ENCODE results near the gene GOLGA6L1. TPM values are rescaled to one million over a fixed set of nuclear protein-coding genes. Genes with fewer than 3 reads are reported as not detected.

The GOLGA6L1 gene
- total and polyA plus RNA-seq, 2 of the 8 experiments (the other 6 are each of a cell fraction or from before 2014, with no cell fraction given): not detected

GRCh38 chr15:23095796-23096195 lies 40.8 kb downstream of the GOLGA6L1 start:
- no peak overlapping the region for H2AFZ ChIP-seq (ENCODE audit: low read length)
- H3K9me3 ChIP-seq (ENCODE audit: insufficient read depth in 2 of 2, low read depth in 1 of 2, low read length in 1 of 2): peaks cover 14 to 18% of the 10 kb centered on the region in 2 experiments
- H2BK20ac ChIP-seq (ENCODE audit: low read length): no peak overlapping the region
- no peak overlapping the region for H2BK15ac ChIP-seq (ENCODE audit: low read length)
- H3K79me2 ChIP-seq (ENCODE audit: control insufficient read depth in 1 of 2, insufficient read depth in 2 of 2, low read length in 2 of 2): no peaks in the 10 kb centered on the region
- no peak overlapping the region for H4K8ac ChIP-seq (ENCODE audit: extremely low read depth, insufficient read depth, low read length)
- CTCF ChIA-PET (ENCODE audit: partially characterized antibody): interaction anchor here (1.0 kb wide), 2 partner anchors 60 to 373 kb away, joined by 3 read pairs; no protein-coding TSS in a partner anchor
- no peak overlapping the region for H4K91ac ChIP-seq (replicated peaks; ENCODE audit: insufficient read length, low read length)
- peak in 1 of 2 experiments; percentile 10 for DNase-seq (ENCODE audit: low read depth in 1 of 2, low spot score in 2 of 2)
- no peaks in the 10 kb centered on the region for H4K20me1 ChIP-seq (replicated peaks in 1 of 2; ENCODE audit: control insufficient read depth in 1 of 2, insufficient read depth in 2 of 2, low read length in 2 of 2)
- H3K36me3 ChIP-seq (ENCODE audit: control insufficient read depth in 2 of 4, insufficient read depth in 4 of 4, low read length in 3 of 4): no peaks in the 10 kb centered on the region
- no peak overlapping the region for H3K23ac ChIP-seq (ENCODE audit: insufficient read length)
- H3K23me2 ChIP-seq (ENCODE audit: low read depth, low read length): no peaks in the 10 kb centered on the region
- no peak overlapping the region for H2BK5ac ChIP-seq (ENCODE audit: low read depth, low read length)
- H3K4ac ChIP-seq (replicated peaks; ENCODE audit: insufficient read length, low read depth, low read length): no peak overlapping the region
- H2AK5ac ChIP-seq (ENCODE audit: low read depth, low read length): no peak overlapping the region
- H3K79me1 ChIP-seq (ENCODE audit: low read depth, low read length): no peaks in the 10 kb centered on the region
- H3K18ac ChIP-seq (ENCODE audit: extremely low read depth, low read length): no peak overlapping the region
- H3K27ac ChIP-seq (ENCODE audit: low read depth, low read length): no peak overlapping the region
- no peaks in the 10 kb centered on the region for H3K27me3 ChIP-seq (replicated peaks in 1 of 4; ENCODE audit: control insufficient read depth in 3 of 4, extremely low read depth in 1 of 4, insufficient read depth in 3 of 4, low read length in 3 of 4)
- no peak overlapping the region for H3K4me2 ChIP-seq (ENCODE audit: insufficient read depth in 1 of 2, low read depth in 2 of 2, low read length in 2 of 2)
- H4K5ac ChIP-seq (ENCODE audit: insufficient read length, low read depth, low read length): no peak overlapping the region
- no peak overlapping the region for H3K14ac ChIP-seq (ENCODE audit: insufficient read length)
- H3K56ac ChIP-seq (replicated peaks; ENCODE audit: insufficient read length, low read depth, low read length): no peak overlapping the region
- WGBS, 2 experiments (ENCODE audit: extremely low coverage in 1 of 2, insufficient coverage in 1 of 2, insufficient read length in 1 of 2, insufficient replicate concordance in 2 of 2, low coverage in 1 of 2, low lambda C conversion rate in 2 of 2, missing lambda C conversion rate in 1 of 2): 75% methylated on average over 1 of the region's 1 CpG; no CpG with 5 or more reads in 1 of the 2 experiments
- no peak overlapping the region for H2BK120ac ChIP-seq (replicated peaks; ENCODE audit: low read depth, low read length)
- POLR2A ChIA-PET (ENCODE audit: partially characterized antibody): no interaction called here
- H3K4me1 ChIP-seq (replicated peaks in 1 of 4; ENCODE audit: control insufficient read depth in 3 of 4, insufficient read depth in 4 of 4, low read length in 3 of 4): no peaks in the 10 kb centered on the region
- no peak for FAIRE-seq
- H3K9ac ChIP-seq (replicated peaks in 1 of 4; ENCODE audit: extremely low read depth in 1 of 4, low read depth in 3 of 4, low read length in 3 of 4): no peak overlapping the region
- no peak overlapping the region for H2BK12ac ChIP-seq (ENCODE audit: low read depth, low read length)
- H3K4me3 ChIP-seq (ENCODE audit: extremely low read depth in 1 of 4, insufficient read depth in 2 of 4, low read depth in 3 of 4, low read length in 4 of 4): no peak overlapping the region
- TF ChIP-seq EP300 (IDR thresholded peaks at IDR 0.05; ENCODE audit: borderline replicate concordance in 1 of 2, low read depth in 2 of 2, low read length in 2 of 2): no peak
- TF ChIP-seq CBX5 (IDR thresholded peaks at IDR 0.05; ENCODE audit: low read depth, low read length): no peak
- TF ChIP-seq RXRA (IDR thresholded peaks at IDR 0.05; ENCODE audit: insufficient read depth, low read depth, low read length): no peak
- no peak for TF ChIP-seq RAD21 (IDR thresholded peaks at IDR 0.05 in 1 of 2, conservative IDR thresholded peaks at IDR 0.05 in 1 of 2; ENCODE audit: low read depth in 2 of 2, low read length in 2 of 2)
- TF ChIP-seq YY1 (IDR thresholded peaks at IDR 0.05; ENCODE audit: low read depth, low read length): no peak
- no peak for TF ChIP-seq KDM4A (IDR thresholded peaks at IDR 0.05; ENCODE audit: low read depth, low read length, severe bottlenecking)
- no peak for TF ChIP-seq RBBP5 (IDR thresholded peaks at IDR 0.05; ENCODE audit: borderline replicate concordance, low read depth, low read length)
- no peak for TF ChIP-seq SRF (IDR thresholded peaks at IDR 0.05; ENCODE audit: low read depth, low read length)
- TF ChIP-seq SIN3A (conservative IDR thresholded peaks at IDR 0.05 in 1 of 2, IDR thresholded peaks at IDR 0.05 in 1 of 2; ENCODE audit: low read depth in 1 of 2, low read length in 2 of 2): no peak
- TF ChIP-seq E2F6 (IDR thresholded peaks at IDR 0.05): no peak
- TF ChIP-seq EGR1 (IDR thresholded peaks at IDR 0.05; ENCODE audit: borderline replicate concordance, low read depth, low read length): no peak
- TF ChIP-seq SUZ12 (IDR thresholded peaks at IDR 0.05; ENCODE audit: low read length): no peak
- no peak for TF ChIP-seq EZH2 (IDR thresholded peaks at IDR 0.05; ENCODE audit: low read depth, low read length, severe bottlenecking)

All from H1 (cell line).